Tibial nerve (tissue), 4 donors: ENCODE results near the gene CYTH4.

ENCODE experiments used
- EP300 ChIP-seq, 2 donors: sonication (generic); formaldehyde crosslinking; IDR thresholded peaks; one replicate each; pipeline ENCODE4 v1.6.1; 2017; ENCODE audit warnings: antibody characterized with exemption in 2 of 2, mild to moderate bottlenecking in 1 of 2
- POLR2A ChIP-seq, 2 donors: fragments of 450-650 bp; IDR thresholded peaks; one replicate each; pipeline ENCODE4 v1.6.1; 2017; ENCODE audit warnings: antibody characterized with exemption in 2 of 2, mild to moderate bottlenecking in 2 of 2, moderate library complexity in 2 of 2
- TF ChIP-seq, protein P1 (sequence below), 5 experiments: fragments of 200-600 bp in 3 of 5; fragments of 450-650 bp in 2 of 5; sonication (generic) in 3 of 5; IDR thresholded peaks; one replicate each; pipeline ENCODE4 v1.5.1; 2016 to 2019; ENCODE audit warnings: antibody characterized with exemption in 5 of 5, mild to moderate bottlenecking in 3 of 5, moderate library complexity in 2 of 5

DNA sequence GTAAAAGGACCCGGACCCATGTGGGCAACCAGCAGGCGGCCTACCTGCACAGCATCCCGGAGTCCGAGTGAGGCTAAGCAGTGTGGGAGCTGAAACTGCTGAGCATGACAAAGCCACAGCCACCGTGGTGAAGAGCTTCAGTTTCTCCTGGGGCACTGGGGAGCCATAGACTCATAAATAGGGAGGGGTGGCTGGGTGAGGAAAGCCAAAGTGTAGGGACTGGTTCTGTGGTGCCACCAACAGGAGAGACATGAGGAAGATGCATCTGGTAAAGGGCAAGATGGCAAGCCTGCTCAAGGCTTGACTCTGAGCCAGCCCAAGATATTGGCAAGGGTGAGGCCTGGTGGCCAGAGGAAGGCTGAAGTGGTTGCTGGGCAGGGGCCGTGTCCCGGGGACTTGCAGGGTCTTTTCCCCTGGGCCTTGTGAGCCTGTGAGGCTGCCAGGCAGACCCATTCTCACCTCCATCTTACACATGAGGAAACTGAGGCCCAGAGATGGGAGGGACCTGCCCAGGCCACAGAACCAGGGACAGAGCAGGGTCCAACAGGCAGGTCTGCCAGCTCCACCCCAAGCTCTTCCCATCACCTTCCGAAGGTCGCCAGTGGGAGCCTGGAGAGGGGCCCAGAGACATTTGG lies 30.4 kb downstream of the CYTH4 start:
- TF ChIP-seq, protein P1, sequence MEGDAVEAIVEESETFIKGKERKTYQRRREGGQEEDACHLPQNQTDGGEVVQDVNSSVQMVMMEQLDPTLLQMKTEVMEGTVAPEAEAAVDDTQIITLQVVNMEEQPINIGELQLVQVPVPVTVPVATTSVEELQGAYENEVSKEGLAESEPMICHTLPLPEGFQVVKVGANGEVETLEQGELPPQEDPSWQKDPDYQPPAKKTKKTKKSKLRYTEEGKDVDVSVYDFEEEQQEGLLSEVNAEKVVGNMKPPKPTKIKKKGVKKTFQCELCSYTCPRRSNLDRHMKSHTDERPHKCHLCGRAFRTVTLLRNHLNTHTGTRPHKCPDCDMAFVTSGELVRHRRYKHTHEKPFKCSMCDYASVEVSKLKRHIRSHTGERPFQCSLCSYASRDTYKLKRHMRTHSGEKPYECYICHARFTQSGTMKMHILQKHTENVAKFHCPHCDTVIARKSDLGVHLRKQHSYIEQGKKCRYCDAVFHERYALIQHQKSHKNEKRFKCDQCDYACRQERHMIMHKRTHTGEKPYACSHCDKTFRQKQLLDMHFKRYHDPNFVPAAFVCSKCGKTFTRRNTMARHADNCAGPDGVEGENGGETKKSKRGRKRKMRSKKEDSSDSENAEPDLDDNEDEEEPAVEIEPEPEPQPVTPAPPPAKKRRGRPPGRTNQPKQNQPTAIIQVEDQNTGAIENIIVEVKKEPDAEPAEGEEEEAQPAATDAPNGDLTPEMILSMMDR (IDR thresholded peaks at IDR 0.05) = no peak
- TF ChIP-seq EP300 (IDR thresholded peaks at IDR 0.05) = no peak
- no peak for TF ChIP-seq POLR2A (IDR thresholded peaks at IDR 0.05)
